DOHH2 (cell line): ENCODE results near the gene DDX49.

Experiments
- H3F3A ChIP-seq: fragments of 200-600 bp; sonication (generic), shearing (Covaris generic); 2 replicates; pipeline ENCODE4 v1.6.0; 2016; ENCODE audit warnings: antibody characterized with exemption, mild to moderate bottlenecking; ENCODE audit not compliant: control insufficient read depth, insufficient read depth
- H3K27ac ChIP-seq: fragments of 200-600 bp; sonication (generic); 2 replicates; pipeline ENCODE4 v1.5.1; 2014; ENCODE audit warnings: low read depth, mild to moderate bottlenecking, low read length, moderate library complexity
- H3K27me3 ChIP-seq: fragments of 200-600 bp; sonication (generic); 2 replicates; pipeline ENCODE4 v1.6.1; 2014; ENCODE audit warnings: mild to moderate bottlenecking, low read length, mixed read lengths; ENCODE audit not compliant: control insufficient read depth
- H3K36me3 ChIP-seq: fragments of 200-600 bp; sonication (generic); 2 replicates; pipeline ENCODE4 v1.6.1; 2014; ENCODE audit warnings: mild to moderate bottlenecking, low read length, moderate library complexity, mixed read lengths; ENCODE audit not compliant: control insufficient read depth
- H3K4me1 ChIP-seq: fragments of 200-600 bp; sonication (generic); 2 replicates; pipeline ENCODE4 v1.6.1; 2014; ENCODE audit warnings: mild to moderate bottlenecking, low read length, mixed read lengths; ENCODE audit not compliant: control insufficient read depth
- H3K4me2 ChIP-seq: fragments of 200-600 bp; sonication (generic); 2 replicates; pipeline ENCODE4 v1.6.0; 2014; ENCODE audit warnings: mild to moderate bottlenecking, low read length, moderate library complexity
- H3K4me3 ChIP-seq: fragments of 200-600 bp; sonication (generic); 2 replicates; pipeline ENCODE4 v1.5.1; 2014; ENCODE audit warnings: mild to moderate bottlenecking, low read length, mixed read lengths
- H3K79me2 ChIP-seq: fragments of 200-600 bp; sonication (generic); 2 replicates; pipeline ENCODE4 v1.6.1; 2014; ENCODE audit warnings: mild to moderate bottlenecking, low read length, mixed read lengths; ENCODE audit not compliant: control insufficient read depth
- H3K9me2 ChIP-seq: fragments of 200-600 bp; sonication (generic); replicated peaks from 2 replicates; pipeline ENCODE4 v1.6.1; 2014; ENCODE audit warnings: mild to moderate bottlenecking, low read length, mixed read lengths; ENCODE audit not compliant: control insufficient read depth
- H3K9me3 ChIP-seq: fragments of 200-600 bp; sonication (generic); 2 replicates; pipeline ENCODE4 v1.6.1; 2014; ENCODE audit warnings: antibody characterized with exemption, low read length, mixed read lengths; ENCODE audit not compliant: control insufficient read depth, insufficient read depth
- H4K20me1 ChIP-seq: fragments of 200-600 bp; sonication (generic); 2 replicates; pipeline ENCODE4 v1.6.0; 2014; ENCODE audit warnings: low read depth, mild to moderate bottlenecking, antibody characterized with exemption, low read length, moderate library complexity; ENCODE audit not compliant: control insufficient read depth, insufficient read depth
- EZH2phosphoT487 ChIP-seq: fragments of 200-600 bp; sonication (generic); IDR thresholded peaks from 2 replicates; pipeline ENCODE4 v1.6.1; 2017; ENCODE audit warnings: borderline replicate concordance, mild to moderate bottlenecking, antibody characterized with exemption, low read length, moderate library complexity, mixed read lengths
- TF ChIP-seq, protein P1 (sequence below): fragments of 200-600 bp; sonication (generic); IDR thresholded peaks from one replicate; pipeline ENCODE4 v1.5.1; 2014; ENCODE audit warnings: antibody characterized with exemption, mild to moderate bottlenecking, low read depth, low read length; ENCODE audit not compliant: poor library complexity, severe bottlenecking

DDX49 gene, protein sequence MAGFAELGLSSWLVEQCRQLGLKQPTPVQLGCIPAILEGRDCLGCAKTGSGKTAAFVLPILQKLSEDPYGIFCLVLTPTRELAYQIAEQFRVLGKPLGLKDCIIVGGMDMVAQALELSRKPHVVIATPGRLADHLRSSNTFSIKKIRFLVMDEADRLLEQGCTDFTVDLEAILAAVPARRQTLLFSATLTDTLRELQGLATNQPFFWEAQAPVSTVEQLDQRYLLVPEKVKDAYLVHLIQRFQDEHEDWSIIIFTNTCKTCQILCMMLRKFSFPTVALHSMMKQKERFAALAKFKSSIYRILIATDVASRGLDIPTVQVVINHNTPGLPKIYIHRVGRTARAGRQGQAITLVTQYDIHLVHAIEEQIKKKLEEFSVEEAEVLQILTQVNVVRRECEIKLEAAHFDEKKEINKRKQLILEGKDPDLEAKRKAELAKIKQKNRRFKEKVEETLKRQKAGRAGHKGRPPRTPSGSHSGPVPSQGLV

DNA sequence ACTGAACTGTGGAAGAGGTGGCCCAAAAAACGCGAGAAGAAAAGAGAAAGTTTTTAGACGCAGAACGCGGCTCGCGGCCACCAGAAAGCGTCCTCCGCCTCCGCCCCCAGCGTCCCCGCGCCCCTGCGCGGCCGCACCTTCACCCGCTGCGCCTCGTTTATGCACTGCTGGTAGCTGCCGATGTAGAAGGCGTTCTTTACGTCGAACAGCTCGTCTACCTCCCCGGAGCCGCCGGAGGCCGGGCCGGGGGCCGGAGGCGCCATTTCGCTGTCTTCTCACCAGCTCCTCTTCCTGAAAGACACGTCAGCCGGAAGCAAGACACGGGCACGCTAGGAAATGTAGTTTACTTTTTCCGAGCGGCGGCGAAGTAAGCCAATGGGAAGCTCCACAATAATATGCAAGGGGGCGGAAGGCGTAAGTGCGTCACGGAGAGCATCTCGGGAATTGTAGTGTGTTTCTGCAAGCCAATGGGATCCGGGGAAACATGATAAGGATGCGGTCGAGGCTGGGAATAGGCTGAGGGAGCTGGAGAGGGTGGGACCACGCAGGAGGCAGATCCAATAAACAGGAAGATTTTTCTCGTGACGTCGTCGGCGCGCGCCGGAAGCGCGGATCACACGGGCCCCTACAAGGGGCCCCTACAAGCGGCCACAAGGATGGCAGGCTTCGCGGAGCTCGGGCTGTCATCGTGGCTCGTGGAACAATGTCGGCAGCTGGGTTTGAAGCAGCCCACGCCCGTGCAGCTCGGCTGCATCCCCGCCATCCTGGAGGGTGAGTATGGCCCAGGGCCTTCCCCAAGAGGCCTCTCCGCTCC is at the start of gene DDX49, which contains the start of gene COPE:
Gene DDX49, plus strand, starts transcription at position 630 of the 814 bp plus-strand sequence. Its CDS starts 27 bp downstream, at position 657.
Gene COPE, minus strand, starts transcription at position 302 of the 814 bp plus-strand sequence. Its CDS starts 39 bp downstream, at position 263.
- Histone ChIP-seq H3K4me3 (peak within 1 kb of the TSS; percentile 98), H3K9me2 (no peaks in the 10 kb centered on the region), H4K20me1 (0 out of 2 replicates have a peak, but pooled peaks cover 6% of the 10 kb centered on the region), H3K27ac (peak within 1 kb of the TSS; percentile 68), H3K4me2 (peak within 1 kb of the TSS; percentile 90), H3K79me2 (peaks cover 71% of the 10 kb centered on the region), H3K4me1 (peaks cover 17% of the 10 kb centered on the region), H3K9me3 (no peaks in the 10 kb centered on the region), H3F3A (no peaks in the 10 kb centered on the region), H3K36me3 (peaks cover 57% of the 10 kb centered on the region), H3K27me3 (no peaks in the 10 kb centered on the region)
- TF ChIP-seq EZH2phosphoT487, result no peak
- TF ChIP-seq, protein P1, sequence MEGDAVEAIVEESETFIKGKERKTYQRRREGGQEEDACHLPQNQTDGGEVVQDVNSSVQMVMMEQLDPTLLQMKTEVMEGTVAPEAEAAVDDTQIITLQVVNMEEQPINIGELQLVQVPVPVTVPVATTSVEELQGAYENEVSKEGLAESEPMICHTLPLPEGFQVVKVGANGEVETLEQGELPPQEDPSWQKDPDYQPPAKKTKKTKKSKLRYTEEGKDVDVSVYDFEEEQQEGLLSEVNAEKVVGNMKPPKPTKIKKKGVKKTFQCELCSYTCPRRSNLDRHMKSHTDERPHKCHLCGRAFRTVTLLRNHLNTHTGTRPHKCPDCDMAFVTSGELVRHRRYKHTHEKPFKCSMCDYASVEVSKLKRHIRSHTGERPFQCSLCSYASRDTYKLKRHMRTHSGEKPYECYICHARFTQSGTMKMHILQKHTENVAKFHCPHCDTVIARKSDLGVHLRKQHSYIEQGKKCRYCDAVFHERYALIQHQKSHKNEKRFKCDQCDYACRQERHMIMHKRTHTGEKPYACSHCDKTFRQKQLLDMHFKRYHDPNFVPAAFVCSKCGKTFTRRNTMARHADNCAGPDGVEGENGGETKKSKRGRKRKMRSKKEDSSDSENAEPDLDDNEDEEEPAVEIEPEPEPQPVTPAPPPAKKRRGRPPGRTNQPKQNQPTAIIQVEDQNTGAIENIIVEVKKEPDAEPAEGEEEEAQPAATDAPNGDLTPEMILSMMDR, result no peak

DNA sequence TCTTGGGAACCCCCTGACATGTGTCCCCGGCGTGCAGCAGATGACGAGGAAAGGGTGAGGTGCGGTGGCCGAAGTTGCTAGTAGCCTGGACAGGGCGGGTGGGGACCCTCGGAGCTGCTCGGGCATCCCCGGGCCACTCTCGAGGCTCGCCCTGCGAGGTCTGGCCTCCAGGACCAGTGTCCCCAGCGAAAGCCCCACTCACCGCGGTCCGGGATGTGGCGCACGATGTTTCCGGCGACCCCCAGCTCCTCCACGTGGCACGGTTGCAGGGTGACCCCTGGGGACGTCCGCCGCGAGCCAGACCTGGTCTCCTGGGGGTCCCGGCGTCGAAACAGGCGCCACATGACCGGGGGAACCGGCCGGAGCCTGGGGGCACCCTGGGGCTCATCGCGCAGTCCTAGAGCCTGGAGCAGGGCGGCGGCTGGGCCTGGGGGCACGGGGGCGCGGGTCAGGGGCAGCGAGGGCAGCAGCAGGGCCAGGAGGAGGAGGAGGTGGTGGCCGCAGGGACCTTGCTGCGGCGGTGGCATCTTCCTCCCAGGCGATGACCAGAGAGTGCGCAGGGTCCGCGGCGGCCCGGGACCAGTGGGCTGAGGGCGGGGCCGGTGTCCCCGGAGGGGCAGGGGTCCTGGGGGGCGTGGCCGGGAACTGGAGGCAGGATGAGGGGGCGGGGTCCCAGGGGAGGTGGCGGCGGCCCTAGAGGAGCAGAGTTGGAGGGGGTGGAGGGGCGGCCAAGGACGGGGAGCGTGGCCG is 49.6 kb upstream of the DDX49 start:
- H3K27ac ChIP-seq, result no peak overlapping the region
- TF ChIP-seq, protein P1, result no peak
- TF ChIP-seq EZH2phosphoT487, result no peak
- no peak overlapping the region for H3K4me2 ChIP-seq

DNA sequence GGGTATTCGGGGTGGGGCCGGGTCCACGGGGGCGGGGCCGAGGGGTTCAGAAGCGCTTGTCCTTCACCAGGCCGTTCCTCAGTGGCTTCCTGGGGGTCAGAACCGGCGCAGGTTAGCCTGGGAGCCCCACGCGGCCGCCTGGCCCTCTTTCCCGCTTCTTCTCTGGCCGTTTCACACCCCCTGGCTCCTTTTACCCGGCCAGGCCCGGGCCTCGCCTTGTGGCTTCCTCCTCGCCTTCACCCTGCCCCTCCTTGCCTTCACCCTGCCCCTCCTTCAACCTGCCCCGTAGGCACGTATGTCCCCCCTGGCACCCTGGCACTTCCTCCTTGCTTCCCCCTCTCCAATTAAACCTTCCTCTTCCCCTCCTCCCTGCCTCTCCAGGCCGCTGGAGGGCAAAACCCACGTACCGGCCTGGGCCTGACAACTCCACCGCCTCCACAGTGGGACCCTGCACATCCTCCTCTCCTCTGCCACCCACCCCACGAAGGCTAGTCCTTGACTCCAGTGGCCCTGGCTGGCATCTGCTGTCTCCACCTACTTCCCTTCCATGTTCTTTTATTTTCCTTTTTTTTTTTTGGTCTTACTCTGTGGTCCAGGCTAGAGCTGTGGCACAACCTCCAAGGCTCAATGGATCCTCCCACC is 48.9 kb upstream of the DDX49 start:
- H3K4me2 ChIP-seq, result no peak overlapping the region

More for the DNA sequence above, 49.6 kb upstream of the DDX49 start:
- no peaks in the 10 kb centered on the region for H3K27me3 ChIP-seq
- H3F3A ChIP-seq, result peaks cover 3% of the 10 kb centered on the region; the same call in 1 of the 2 replicates
- H4K20me1 ChIP-seq, result peaks cover 15% of the 10 kb centered on the region; the same call in 1 of the 2 replicates
- no peak overlapping the region for H3K4me3 ChIP-seq
- H3K79me2 ChIP-seq, result peaks cover 14% of the 10 kb centered on the region
- no peaks in the 10 kb centered on the region for H3K9me3 ChIP-seq
- no peaks in the 10 kb centered on the region for H3K9me2 ChIP-seq
- no peaks in the 10 kb centered on the region for H3K4me1 ChIP-seq
- H3K36me3 ChIP-seq, result peaks cover 42% of the 10 kb centered on the region

More for the DNA sequence above, 48.9 kb upstream of the DDX49 start:
- peaks cover 14% of the 10 kb centered on the region for H3K79me2 ChIP-seq
- H3K36me3 ChIP-seq, result peaks cover 35% of the 10 kb centered on the region
- H3F3A ChIP-seq, result peaks cover 4% of the 10 kb centered on the region
- H3K9me3 ChIP-seq, result no peaks in the 10 kb centered on the region
- no peak overlapping the region for H3K4me3 ChIP-seq
- TF ChIP-seq, protein P1, result no peak
- TF ChIP-seq EZH2phosphoT487, result no peak
- peaks cover 15% of the 10 kb centered on the region; the same call in 1 of the 2 replicates for H4K20me1 ChIP-seq
- H3K4me1 ChIP-seq, result no peaks in the 10 kb centered on the region
- no peaks in the 10 kb centered on the region for H3K27me3 ChIP-seq
- H3K9me2 ChIP-seq, result no peaks in the 10 kb centered on the region
- H3K27ac ChIP-seq, result no peak overlapping the region
